GM18870 (cell line): ENCODE data around the gene TNS1.

Source experiments
- ATAC-seq: cut with Tn5 transposase; IDR thresholded peaks from one replicate; pipeline ENCODE4 v1.9.1; 2021; ENCODE audit warnings: moderate library complexity; ENCODE audit not compliant: unreplicated experiment

The TNS1 gene

GRCh38 chr2:218015586-218016521, 13.1 kb upstream of the TNS1 start:
- ATAC-seq = no peak

- no peak for ATAC-seq
These were observed 12.2 kb upstream of the TNS1 start for GRCh38 chr2:218014706-218015585.

GRCh38 chr2:218013289-218013688, 10.5 kb upstream of the TNS1 start:
- ATAC-seq = no peak

- no peak for ATAC-seq
These were observed 9.5 kb upstream of the TNS1 start for GRCh38 chr2:218012284-218012683.

DNA sequence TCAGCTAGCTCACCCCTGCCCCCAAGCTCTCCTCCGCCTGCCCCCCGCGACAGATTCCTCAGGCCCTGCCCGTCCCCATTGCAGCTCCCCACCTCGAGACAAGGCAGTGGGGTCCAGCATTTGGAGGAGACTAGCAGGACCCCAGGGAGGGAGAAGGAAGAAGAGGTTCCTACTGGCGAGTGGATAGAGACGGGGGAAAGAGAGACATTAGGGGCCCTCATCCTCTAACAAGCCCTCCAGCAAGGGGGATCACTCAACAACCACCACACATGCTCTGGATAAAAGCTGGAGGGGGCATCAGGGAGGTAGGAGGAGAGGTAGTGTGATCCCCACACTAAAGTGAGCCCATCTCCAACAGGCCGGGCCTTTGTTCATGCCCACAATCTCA, 8.9 kb upstream of the TNS1 start:
- no peak for ATAC-seq

GRCh38 chr2:218010984-218011652, 8.3 kb upstream of the TNS1 start:
- ATAC-seq = no peak

DNA sequence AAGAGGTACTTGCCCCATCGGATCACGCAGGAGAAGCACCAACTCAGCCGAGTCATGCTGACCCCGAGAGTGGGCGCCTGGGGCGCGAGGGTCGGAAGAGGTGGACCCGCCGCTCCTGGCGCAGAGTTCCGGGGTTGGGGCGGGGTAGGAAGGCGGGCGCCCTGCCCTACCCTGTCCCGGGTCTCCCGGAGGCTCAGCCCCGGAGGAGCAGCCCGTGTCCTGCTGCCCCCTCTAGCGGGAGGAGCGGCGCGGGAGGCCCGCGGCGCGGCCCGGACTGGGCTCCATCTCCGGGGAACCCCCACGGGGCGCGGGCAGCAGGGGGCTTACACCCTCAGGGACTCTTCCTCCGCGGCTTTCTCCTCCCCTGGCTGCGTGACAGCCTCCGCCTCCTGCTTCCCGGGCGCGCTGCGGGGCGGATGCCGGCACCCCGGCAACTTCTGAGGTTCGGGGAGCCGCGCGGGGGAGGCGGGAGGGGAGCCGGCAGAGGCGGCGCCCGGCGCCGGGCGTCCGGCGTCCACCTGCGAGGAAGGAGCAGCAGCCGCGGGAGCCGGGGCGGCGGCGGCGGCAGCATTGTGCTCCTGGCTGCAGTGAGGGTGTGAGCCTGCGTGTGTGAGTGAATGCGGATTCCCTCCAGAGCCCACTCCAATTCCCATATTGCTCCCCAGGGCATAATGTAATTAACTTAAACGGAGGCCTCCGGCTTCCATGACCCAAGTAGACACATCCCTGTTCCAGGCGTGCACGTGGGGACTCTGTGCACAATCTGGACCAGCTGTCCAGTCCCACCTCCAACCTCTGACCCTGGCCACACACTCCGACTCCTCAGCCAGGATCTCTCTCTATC, 7.6 kb upstream of the TNS1 start:
- ATAC-seq = no peak

DNA sequence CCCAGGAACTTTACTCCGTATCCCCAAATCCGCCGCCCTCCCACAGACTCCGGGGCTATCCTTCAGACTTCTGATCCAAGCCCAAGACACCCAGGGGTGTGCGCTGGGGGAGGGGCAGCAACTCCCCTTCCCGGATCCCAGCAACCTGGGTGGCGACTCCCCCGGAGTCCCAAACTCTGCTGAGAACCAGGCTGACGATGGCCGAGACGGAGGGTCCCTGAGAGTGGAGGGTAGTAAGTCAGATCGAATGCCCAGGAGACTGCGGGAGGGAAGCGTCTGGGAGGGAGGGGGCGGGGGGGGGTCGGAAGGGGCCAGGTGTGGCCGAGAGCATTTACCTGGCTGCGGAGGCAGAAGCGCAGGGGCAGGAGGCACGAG, 7.0 kb upstream of the TNS1 start:
- ATAC-seq = no peak

GRCh38 chr2:218009231-218009630, 6.4 kb upstream of the TNS1 start:
- ATAC-seq = no peak

DNA sequence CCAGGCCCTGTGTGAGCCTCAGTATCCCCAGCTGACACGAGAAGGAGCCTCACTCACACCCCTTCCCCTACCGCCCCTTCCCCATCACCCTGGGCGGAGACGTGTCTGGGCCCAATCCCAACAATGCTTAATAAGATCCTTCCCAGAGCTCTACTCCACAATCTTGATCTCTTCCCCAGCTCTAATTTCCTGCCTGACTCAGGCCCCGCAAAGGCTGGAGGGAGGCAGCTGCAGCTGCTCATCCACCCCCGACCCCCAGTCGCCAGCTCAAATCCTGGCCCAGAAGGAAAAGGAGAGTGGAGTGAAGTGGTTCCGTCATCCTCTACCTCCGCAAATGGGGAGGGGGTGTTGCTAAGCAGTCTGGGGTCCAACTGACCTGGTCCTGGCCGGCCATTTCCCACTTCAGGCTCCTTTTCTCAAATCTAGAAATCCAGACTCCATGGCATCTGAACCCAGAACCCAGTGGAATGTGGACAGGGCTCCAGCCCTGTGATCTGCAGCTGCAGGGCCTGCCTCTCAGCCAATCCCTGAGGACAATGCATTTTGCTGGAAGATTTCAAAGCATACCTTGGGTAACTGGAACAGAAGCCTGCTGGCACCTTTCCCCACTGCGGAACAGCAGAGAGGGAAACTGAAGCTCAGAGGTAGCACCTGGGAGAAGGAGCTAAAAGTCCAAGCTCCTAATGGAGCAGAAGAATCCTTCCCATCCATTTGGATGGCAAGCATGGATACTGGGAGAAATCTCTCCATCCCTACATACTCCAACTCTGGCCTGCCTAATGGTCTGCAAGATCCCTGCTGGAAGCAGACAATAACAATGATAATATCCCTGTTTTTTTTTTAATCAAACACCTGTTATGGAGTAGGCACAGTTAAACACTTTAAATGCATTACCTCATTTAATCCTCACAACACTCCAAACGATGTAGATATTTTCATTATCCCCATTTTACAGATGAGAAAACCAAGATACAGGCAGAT, 5.6 kb upstream of the TNS1 start:
- no peak for ATAC-seq

GRCh38 chr2:218006741-218007140, 3.9 kb upstream of the TNS1 start:
- ATAC-seq = no peak

DNA sequence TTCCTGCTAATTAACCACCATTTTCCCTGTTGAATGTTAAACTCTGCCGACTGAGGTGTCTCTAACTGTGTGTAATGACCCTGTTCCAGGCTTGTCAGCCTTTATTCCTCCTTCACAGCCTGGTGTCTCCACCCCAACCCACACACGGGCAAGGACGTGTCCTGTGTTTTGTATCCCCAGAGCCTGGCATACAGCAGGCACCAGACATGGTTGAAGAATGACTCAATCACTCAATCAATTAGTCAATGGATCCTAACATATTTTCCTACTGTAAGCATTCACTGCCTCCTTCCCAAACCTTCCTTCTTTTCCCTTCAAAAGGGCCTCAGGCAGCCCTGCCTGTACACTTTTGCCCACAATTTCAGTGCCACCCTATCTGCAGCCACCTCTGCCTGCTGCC, 2.7 kb upstream of the TNS1 start:
- ATAC-seq = no peak

GRCh38 chr2:218005028-218005427, 2.2 kb upstream of the TNS1 start:
- no peak for ATAC-seq

DNA sequence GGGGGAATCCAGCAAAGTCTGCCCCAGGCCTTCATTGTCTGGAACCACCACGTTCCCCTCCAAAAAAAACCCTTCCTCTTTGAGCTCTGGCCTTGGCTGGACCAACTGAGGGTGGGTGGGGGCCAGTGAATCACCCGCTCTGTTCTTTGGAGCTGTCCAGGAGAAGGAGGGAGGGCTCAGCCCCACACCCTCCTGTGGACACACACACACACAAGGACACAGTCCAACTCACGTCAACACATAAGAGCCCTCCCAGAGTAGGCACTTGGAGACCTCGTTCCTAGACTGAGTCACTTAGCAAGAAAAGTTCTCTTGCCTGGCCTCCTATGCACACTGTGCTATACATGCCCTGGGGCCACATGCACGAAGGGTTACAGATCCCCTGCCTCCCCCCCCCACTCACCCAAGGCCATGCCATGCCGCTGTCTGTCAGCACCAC, 1.2 kb upstream of the TNS1 start:
- ATAC-seq = no peak

GRCh38 chr2:218003281-218003944, 618 bp upstream of the TNS1 start:
- ATAC-seq = no peak

GRCh38 chr2:218002143-218002844, 501 bp downstream of the TNS1 start:
- ATAC-seq = no peak

GRCh38 chr2:218001629-218002028, 1.2 kb downstream of the TNS1 start:
- no peak for ATAC-seq

DNA sequence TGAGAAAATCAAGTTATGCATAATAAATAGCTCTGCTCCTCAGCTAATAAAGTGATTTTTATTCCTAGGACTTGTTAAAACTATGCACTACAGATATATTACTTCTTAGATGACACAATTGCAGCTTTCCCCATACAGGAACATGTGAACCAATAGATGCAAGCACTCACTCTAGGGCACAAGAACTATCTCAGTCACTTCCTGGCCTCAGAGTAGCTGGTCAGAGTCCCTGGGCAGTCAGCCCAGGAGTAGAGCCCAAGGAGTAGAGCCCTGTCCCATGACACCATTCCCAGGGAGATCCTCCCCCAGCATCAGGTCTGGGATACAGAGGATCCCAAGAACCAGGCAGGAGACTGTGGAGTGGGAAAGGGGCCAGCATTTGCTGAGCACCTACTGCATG, 2.7 kb downstream of the TNS1 start:
- ATAC-seq = no peak
